WTC11 (cell line): ENCODE data around the gene IFI27L2. TPM values are rescaled to one million over a fixed set of nuclear protein-coding genes. Genes with fewer than 3 reads are reported as not detected.

Source experiments
- ATAC-seq: fragments of 200-7000 bp; cut with Tn5 transposase; 2 replicates; pipeline ENCODE4 v1.10.0; 2021; ENCODE audit warnings: mild to moderate bottlenecking, moderate library complexity
- CTCF ChIA-PET: fragments of 300-600 bp; sonication (Branson Sonifier 250); formaldehyde crosslinking; loops from one replicate; lab custom pipeline; 2021; ENCODE audit warnings: antibody characterized with exemption; lab: Charles Lee
- POLR2A ChIA-PET: fragments of 350-600 bp; sonication (Branson Sonifier 250); formaldehyde crosslinking; loops from one replicate; lab custom pipeline; 2021; ENCODE audit warnings: antibody characterized with exemption; lab: Charles Lee
- DNase-seq: peaks from one replicate; pipeline ENCODE4 v3.0.0; 2021; ENCODE audit warnings: low spot score
- H3K27ac Mint-ChIP-seq: 2 replicates; pipeline ENCODE4 v1.8.0; 2021; ENCODE audit warnings: mixed read lengths
- H3K27me3 Mint-ChIP-seq: 2 replicates; pipeline ENCODE4 v1.8.0; 2021; ENCODE audit warnings: low read depth, mild to moderate bottlenecking, moderate library complexity, mixed read lengths
- H3K36me3 Mint-ChIP-seq: 2 replicates; pipeline ENCODE4 v1.8.0; 2021; ENCODE audit warnings: mixed read lengths
- H3K4me1 Mint-ChIP-seq: 2 replicates; pipeline ENCODE4 v1.8.0; 2022; ENCODE audit warnings: mixed read lengths
- H3K4me3 Mint-ChIP-seq: 2 replicates; pipeline ENCODE4 v1.8.0; 2021; ENCODE audit warnings: mild to moderate bottlenecking, moderate library complexity, mixed read lengths
- H3K9me3 Mint-ChIP-seq: 2 replicates; pipeline ENCODE4 v1.8.0; 2021; ENCODE audit warnings: mixed read lengths
- FOXJ3 ChIP-seq: sonication (generic); formaldehyde crosslinking; IDR thresholded peaks from 2 replicates; pipeline ENCODE4 v1.9.0; 2021; ENCODE audit warnings: missing genetic modification reagents, mild to moderate bottlenecking, borderline replicate concordance
- FOXK1 ChIP-seq: sonication (generic); formaldehyde crosslinking; IDR thresholded peaks from 2 replicates; pipeline ENCODE4 v1.8.0; 2022; ENCODE audit warnings: mild to moderate bottlenecking, moderate library complexity, missing genetic modification reagents
- GRHL2 ChIP-seq: fragments of 250-450 bp; sonication (Bioruptor Pico); IDR thresholded peaks from 2 replicates; pipeline ENCODE4 v1.8.0; 2022; ENCODE audit warnings: mild to moderate bottlenecking, moderate library complexity; ENCODE audit not compliant: insufficient replicate concordance, severe bottlenecking
- KAT7 ChIP-seq: sonication (generic); formaldehyde crosslinking; IDR thresholded peaks from 2 replicates; pipeline ENCODE4 v1.8.1; 2023; ENCODE audit warnings: missing genetic modification reagents, mild to moderate bottlenecking, borderline replicate concordance
- NFE2L1 ChIP-seq: sonication (generic); formaldehyde crosslinking; IDR thresholded peaks from 2 replicates; pipeline ENCODE4 v1.8.1; 2023; ENCODE audit warnings: missing genetic modification reagents
- NR1H2 ChIP-seq: sonication (generic); formaldehyde crosslinking; IDR thresholded peaks from 2 replicates; pipeline ENCODE4 v1.9.0; 2021; ENCODE audit warnings: mild to moderate bottlenecking, moderate library complexity, missing genetic modification reagents
- NR2C2 ChIP-seq: sonication (generic); formaldehyde crosslinking; IDR thresholded peaks from 2 replicates; pipeline ENCODE4 v1.8.0; 2022; ENCODE audit warnings: mild to moderate bottlenecking, missing genetic modification reagents
- USF1 ChIP-seq: sonication (generic); formaldehyde crosslinking; IDR thresholded peaks from 2 replicates; pipeline ENCODE4 v1.8.0; 2022; ENCODE audit warnings: mild to moderate bottlenecking, missing genetic modification reagents
- ZBTB43 ChIP-seq: sonication (generic); formaldehyde crosslinking; IDR thresholded peaks from 2 replicates; pipeline ENCODE4 v1.8.1; 2023; ENCODE audit warnings: mild to moderate bottlenecking, missing genetic modification reagents
- ZNF232 ChIP-seq: sonication (generic); formaldehyde crosslinking; IDR thresholded peaks from 2 replicates; pipeline ENCODE4 v1.8.0; 2022; ENCODE audit warnings: mild to moderate bottlenecking, missing genetic modification reagents
- ZNF416 ChIP-seq: fragments of 250-450 bp; sonication (Bioruptor Pico); IDR thresholded peaks from 2 replicates; pipeline ENCODE4 v1.9.0; 2021; ENCODE audit warnings: mild to moderate bottlenecking, inconsistent platforms
- total RNA-seq: library from RNA; stranded (reverse); gene quantifications from 3 replicates; pipeline ENCODE4 v1.2.3, GENCODE V29; 2021
- TF ChIP-seq, protein P1 (sequence below): sonication (generic); formaldehyde crosslinking; IDR thresholded peaks from 2 replicates; pipeline ENCODE4 v1.8.1; 2023; ENCODE audit warnings: mild to moderate bottlenecking, missing genetic modification reagents
- TF ChIP-seq, protein P2 (sequence below): fragments of 250-450 bp; sonication (Bioruptor Pico); IDR thresholded peaks from 2 replicates; pipeline ENCODE4 v1.8.0; 2021; ENCODE audit warnings: mild to moderate bottlenecking
- TF ChIP-seq, protein P3 (sequence below): sonication (generic); formaldehyde crosslinking; IDR thresholded peaks from 2 replicates; pipeline ENCODE4 v1.8.0; 2022; ENCODE audit warnings: mild to moderate bottlenecking, missing genetic modification reagents
- TF ChIP-seq, protein P4 (sequence below): fragments of 200-600 bp; IDR thresholded peaks from 2 replicates; pipeline ENCODE4 v1.8.0; 2022; ENCODE audit warnings: antibody characterized with exemption

The IFI27L2 gene
- total RNA-seq, 1 experiment from 2014 or later, result 22.1 TPM

GRCh38 chr14:94176808-94177207 is 47.4 kb upstream of the IFI27L2 start (continued):
- TF ChIP-seq, protein P1, sequence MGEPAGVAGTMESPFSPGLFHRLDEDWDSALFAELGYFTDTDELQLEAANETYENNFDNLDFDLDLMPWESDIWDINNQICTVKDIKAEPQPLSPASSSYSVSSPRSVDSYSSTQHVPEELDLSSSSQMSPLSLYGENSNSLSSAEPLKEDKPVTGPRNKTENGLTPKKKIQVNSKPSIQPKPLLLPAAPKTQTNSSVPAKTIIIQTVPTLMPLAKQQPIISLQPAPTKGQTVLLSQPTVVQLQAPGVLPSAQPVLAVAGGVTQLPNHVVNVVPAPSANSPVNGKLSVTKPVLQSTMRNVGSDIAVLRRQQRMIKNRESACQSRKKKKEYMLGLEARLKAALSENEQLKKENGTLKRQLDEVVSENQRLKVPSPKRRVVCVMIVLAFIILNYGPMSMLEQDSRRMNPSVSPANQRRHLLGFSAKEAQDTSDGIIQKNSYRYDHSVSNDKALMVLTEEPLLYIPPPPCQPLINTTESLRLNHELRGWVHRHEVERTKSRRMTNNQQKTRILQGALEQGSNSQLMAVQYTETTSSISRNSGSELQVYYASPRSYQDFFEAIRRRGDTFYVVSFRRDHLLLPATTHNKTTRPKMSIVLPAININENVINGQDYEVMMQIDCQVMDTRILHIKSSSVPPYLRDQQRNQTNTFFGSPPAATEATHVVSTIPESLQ, result no peak
- TF ChIP-seq FOXK1 (CRISPR knock-in tag), result no peak
- TF ChIP-seq ZBTB43 (CRISPR knock-in tag), result no peak
- TF ChIP-seq ZNF232 (CRISPR knock-in tag), result no peak
- no peak for TF ChIP-seq NR2C2 (CRISPR knock-in tag)
- no peak for TF ChIP-seq NR1H2 (CRISPR knock-in tag)

- ChIA-PET POLR2A (interaction anchor here (1.2 to 1.3 kb wide), 2 partner anchors 10 to 39 kb away, joined by 5 to 6 read pairs; no protein-coding TSS in a partner anchor), CTCF (interaction anchor here (0.7 to 3.2 kb wide), 8 partner anchors 11 to 318 kb away, joined by 3 to 41 read pairs (median 8); partner anchors contain the start of gene IFI27L2)
- Mint-ChIP-seq H3K4me3 (peak overlapping the region; percentile 88), H3K9me3 (no peaks in the 10 kb centered on the region), H3K27ac (no peak overlapping the region), H3K4me1 (peaks cover 42% of the 10 kb centered on the region), H3K27me3 (peaks cover 50% of the 10 kb centered on the region), H3K36me3 (no peaks in the 10 kb centered on the region)
- DNase-seq, result no peak
- TF ChIP-seq, protein P2, sequence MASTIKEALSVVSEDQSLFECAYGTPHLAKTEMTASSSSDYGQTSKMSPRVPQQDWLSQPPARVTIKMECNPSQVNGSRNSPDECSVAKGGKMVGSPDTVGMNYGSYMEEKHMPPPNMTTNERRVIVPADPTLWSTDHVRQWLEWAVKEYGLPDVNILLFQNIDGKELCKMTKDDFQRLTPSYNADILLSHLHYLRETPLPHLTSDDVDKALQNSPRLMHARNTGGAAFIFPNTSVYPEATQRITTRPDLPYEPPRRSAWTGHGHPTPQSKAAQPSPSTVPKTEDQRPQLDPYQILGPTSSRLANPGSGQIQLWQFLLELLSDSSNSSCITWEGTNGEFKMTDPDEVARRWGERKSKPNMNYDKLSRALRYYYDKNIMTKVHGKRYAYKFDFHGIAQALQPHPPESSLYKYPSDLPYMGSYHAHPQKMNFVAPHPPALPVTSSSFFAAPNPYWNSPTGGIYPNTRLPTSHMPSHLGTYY (CRISPR knock-in tag), result no peak
- TF ChIP-seq KAT7 (no peak), USF1 (CRISPR knock-in tag) (no peak), GRHL2 (no peak), FOXJ3 (CRISPR knock-in tag) (no peak), ZNF416 (CRISPR knock-in tag) (no peak)
- TF ChIP-seq, protein P3, sequence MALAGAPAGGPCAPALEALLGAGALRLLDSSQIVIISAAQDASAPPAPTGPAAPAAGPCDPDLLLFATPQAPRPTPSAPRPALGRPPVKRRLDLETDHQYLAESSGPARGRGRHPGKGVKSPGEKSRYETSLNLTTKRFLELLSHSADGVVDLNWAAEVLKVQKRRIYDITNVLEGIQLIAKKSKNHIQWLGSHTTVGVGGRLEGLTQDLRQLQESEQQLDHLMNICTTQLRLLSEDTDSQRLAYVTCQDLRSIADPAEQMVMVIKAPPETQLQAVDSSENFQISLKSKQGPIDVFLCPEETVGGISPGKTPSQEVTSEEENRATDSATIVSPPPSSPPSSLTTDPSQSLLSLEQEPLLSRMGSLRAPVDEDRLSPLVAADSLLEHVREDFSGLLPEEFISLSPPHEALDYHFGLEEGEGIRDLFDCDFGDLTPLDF, result no peak
- TF ChIP-seq, protein P4, sequence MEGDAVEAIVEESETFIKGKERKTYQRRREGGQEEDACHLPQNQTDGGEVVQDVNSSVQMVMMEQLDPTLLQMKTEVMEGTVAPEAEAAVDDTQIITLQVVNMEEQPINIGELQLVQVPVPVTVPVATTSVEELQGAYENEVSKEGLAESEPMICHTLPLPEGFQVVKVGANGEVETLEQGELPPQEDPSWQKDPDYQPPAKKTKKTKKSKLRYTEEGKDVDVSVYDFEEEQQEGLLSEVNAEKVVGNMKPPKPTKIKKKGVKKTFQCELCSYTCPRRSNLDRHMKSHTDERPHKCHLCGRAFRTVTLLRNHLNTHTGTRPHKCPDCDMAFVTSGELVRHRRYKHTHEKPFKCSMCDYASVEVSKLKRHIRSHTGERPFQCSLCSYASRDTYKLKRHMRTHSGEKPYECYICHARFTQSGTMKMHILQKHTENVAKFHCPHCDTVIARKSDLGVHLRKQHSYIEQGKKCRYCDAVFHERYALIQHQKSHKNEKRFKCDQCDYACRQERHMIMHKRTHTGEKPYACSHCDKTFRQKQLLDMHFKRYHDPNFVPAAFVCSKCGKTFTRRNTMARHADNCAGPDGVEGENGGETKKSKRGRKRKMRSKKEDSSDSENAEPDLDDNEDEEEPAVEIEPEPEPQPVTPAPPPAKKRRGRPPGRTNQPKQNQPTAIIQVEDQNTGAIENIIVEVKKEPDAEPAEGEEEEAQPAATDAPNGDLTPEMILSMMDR, result no peak
- no peak for ATAC-seq
Observed at GRCh38 chr14:94175747-94176146, 46.3 kb upstream of the IFI27L2 start.

GRCh38 chr14:94175011-94175745 is 45.8 kb upstream of the IFI27L2 start:
- TF ChIP-seq GRHL2 (no peak), NFE2L1 (CRISPR knock-in tag) (peak; percentile 42; the same call in 1 of the 2 replicates)
- Mint-ChIP-seq H3K36me3 (no peaks in the 10 kb centered on the region), H3K4me3 (peak overlapping the region; percentile 88), H3K27ac (no peak overlapping the region), H3K9me3 (no peaks in the 10 kb centered on the region), H3K4me1 (peaks cover 37% of the 10 kb centered on the region), H3K27me3 (peaks cover 50% of the 10 kb centered on the region)
- POLR2A ChIA-PET, result interaction anchor here (1.2 to 1.3 kb wide), 3 partner anchors 10 to 38 kb away, joined by 3 to 6 read pairs (median 5); no protein-coding TSS in a partner anchor
- DNase-seq, result peak; percentile 46
- CTCF ChIA-PET, result interaction anchor here (0.6 to 3.2 kb wide), 11 partner anchors 11 to 317 kb away, joined by 3 to 41 read pairs (median 6); partner anchors contain the start of gene IFI27L2
- peak; percentile 27 for ATAC-seq
